Stimulated activated CD4-positive, alpha-beta T cell treated with anti-CD3 and anti-CD28 coated beads, Interleukin-4, amount 100 ng/mL, for 48 hours (primary cell): ENCODE results near the gene EPHA4.
A peak's percentile ranks its signal among the peaks of the same experiment; 100 is the strongest.

Source experiments
- DNase-seq, 2 donors: peaks; one replicate each; pipeline ENCODE4 v3.0.0-alpha.2; 2020; ENCODE audit warnings: low read depth in 2 of 2

EPHA4 gene

GRCh38 chr2:221476195-221476594 lies 95.9 kb downstream of the EPHA4 start:
- DNase-seq: no peak

- no peak for DNase-seq
Measured at GRCh38 chr2:221473451-221473850, 98.7 kb downstream of the EPHA4 start.

GRCh38 chr2:221468317-221468716 lies 103.8 kb downstream of the EPHA4 start:
- no peak for DNase-seq

GRCh38 chr2:221467610-221468009 lies 104.5 kb downstream of the EPHA4 start:
- DNase-seq: no peak

GRCh38 chr2:221466744-221467143 lies 105.4 kb downstream of the EPHA4 start:
- DNase-seq: no peak

GRCh38 chr2:221465776-221466175 lies 106.3 kb downstream of the EPHA4 start:
- no peak for DNase-seq

- no peak for DNase-seq
Measured at GRCh38 chr2:221464971-221465370, 107.1 kb downstream of the EPHA4 start.

- no peak for DNase-seq
Measured at GRCh38 chr2:221463241-221463896, 108.7 kb downstream of the EPHA4 start.

GRCh38 chr2:221461901-221462300 lies 110.2 kb downstream of the EPHA4 start:
- no peak for DNase-seq

GRCh38 chr2:221460136-221460535 lies 112.0 kb downstream of the EPHA4 start:
- no peak for DNase-seq

- DNase-seq: no peak
Measured at GRCh38 chr2:221458578-221458977, 113.5 kb downstream of the EPHA4 start.

GRCh38 chr2:221455214-221455613 lies 116.9 kb downstream of the EPHA4 start:
- no peak for DNase-seq

GRCh38 chr2:221454459-221455105 lies 117.5 kb downstream of the EPHA4 start:
- no peak for DNase-seq

- no peak for DNase-seq
Measured at GRCh38 chr2:221451862-221452788, 120.0 kb downstream of the EPHA4 start.

GRCh38 chr2:221450280-221450679 lies 121.8 kb downstream of the EPHA4 start:
- DNase-seq: no peak

GRCh38 chr2:221449406-221449805 lies 122.7 kb downstream of the EPHA4 start:
- no peak for DNase-seq

GRCh38 chr2:221448844-221449390 lies 123.2 kb downstream of the EPHA4 start:
- no peak for DNase-seq

GRCh38 chr2:221448057-221448843 lies 123.9 kb downstream of the EPHA4 start:
- DNase-seq: no peak

GRCh38 chr2:221447310-221447709 lies 124.8 kb downstream of the EPHA4 start:
- no peak for DNase-seq

- DNase-seq: no peak
Measured at GRCh38 chr2:221446140-221446539, 126.0 kb downstream of the EPHA4 start.

GRCh38 chr2:221444106-221444505 lies 128.0 kb downstream of the EPHA4 start:
- peak; percentile 1 to 5 for DNase-seq
